Measurements from ENCODE around the gene ERMARD. TPM values are rescaled to one million over a fixed set of nuclear protein-coding genes. Genes with fewer than 3 reads are reported as not detected.
A peak's percentile ranks its signal among the peaks of the same experiment; 100 is the strongest.

The ERMARD gene
- total RNA-seq, 2 donors from 2014 or later: 8.6 to 12.2 TPM

DNA sequence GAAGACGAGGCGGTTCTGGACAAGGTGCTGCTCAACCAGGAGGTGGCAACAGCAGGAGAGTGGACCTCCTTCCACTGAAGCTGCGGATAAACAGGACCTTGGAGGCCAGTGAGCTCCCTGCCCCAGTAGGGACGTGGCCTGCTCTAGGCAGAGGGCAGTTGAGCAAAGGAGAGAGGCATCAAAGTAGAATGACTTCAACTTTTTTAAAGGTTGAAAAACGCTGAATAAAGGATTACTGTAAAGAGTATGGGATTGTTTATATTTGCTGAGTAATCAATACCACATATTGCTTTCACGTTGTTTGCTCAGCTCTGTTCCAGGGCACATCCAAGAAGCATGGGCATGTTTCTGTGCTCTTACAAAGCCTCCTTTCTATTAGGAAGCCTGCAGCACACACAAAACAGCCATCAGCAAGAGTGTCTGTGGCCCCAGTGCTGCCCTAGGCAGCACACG is 48.1 kb downstream of the ERMARD start:
- intact Hi-C loops (cut with DNase I): no loop called here
- H3K4me3 ChIP-seq: no peak overlapping the region
- no peak for ATAC-seq
- no peaks in the 10 kb centered on the region for H3K27me3 ChIP-seq
- H3K36me3 ChIP-seq (replicated peaks in 1 of 2; ENCODE audit: insufficient read depth in 1 of 2, low read depth in 2 of 2): no peaks in the 10 kb centered on the region
- DNase-seq: no peak
- TF ChIP-seq POLR2A (IDR thresholded peaks at IDR 0.05): no peak
- TF ChIP-seq, protein P1, sequence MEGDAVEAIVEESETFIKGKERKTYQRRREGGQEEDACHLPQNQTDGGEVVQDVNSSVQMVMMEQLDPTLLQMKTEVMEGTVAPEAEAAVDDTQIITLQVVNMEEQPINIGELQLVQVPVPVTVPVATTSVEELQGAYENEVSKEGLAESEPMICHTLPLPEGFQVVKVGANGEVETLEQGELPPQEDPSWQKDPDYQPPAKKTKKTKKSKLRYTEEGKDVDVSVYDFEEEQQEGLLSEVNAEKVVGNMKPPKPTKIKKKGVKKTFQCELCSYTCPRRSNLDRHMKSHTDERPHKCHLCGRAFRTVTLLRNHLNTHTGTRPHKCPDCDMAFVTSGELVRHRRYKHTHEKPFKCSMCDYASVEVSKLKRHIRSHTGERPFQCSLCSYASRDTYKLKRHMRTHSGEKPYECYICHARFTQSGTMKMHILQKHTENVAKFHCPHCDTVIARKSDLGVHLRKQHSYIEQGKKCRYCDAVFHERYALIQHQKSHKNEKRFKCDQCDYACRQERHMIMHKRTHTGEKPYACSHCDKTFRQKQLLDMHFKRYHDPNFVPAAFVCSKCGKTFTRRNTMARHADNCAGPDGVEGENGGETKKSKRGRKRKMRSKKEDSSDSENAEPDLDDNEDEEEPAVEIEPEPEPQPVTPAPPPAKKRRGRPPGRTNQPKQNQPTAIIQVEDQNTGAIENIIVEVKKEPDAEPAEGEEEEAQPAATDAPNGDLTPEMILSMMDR (IDR thresholded peaks at IDR 0.05): no peak
- H3K4me1 ChIP-seq: peaks cover 36% of the 10 kb centered on the region
- H3K9me3 ChIP-seq: no peaks in the 10 kb centered on the region
- peak overlapping the region in 3 of 4 donors; percentile 60 to 82 (median 66) for H3K27ac ChIP-seq
- 57 to 61% methylated on average over 7 of the region's 7 CpGs for WGBS, 2 donors

- TF ChIP-seq POLR2A (IDR thresholded peaks at IDR 0.05): no peak
- TF ChIP-seq, protein P1 (IDR thresholded peaks at IDR 0.05): no peak
- H3K4me1 ChIP-seq: peaks cover 36% of the 10 kb centered on the region
- peak overlapping the region; percentile 60 to 82 (median 67) for H3K27ac ChIP-seq
- DNase-seq: no peak
- no peaks in the 10 kb centered on the region for H3K27me3 ChIP-seq
- H3K36me3 ChIP-seq (replicated peaks in 1 of 2; ENCODE audit: insufficient read depth in 1 of 2, low read depth in 2 of 2): no peaks in the 10 kb centered on the region
- peak; percentile 11 for ATAC-seq
- no peak overlapping the region for H3K4me3 ChIP-seq
- no peaks in the 10 kb centered on the region for H3K9me3 ChIP-seq
- 35 to 46% methylated on average over 9 of the region's 9 CpGs for WGBS, 2 donors
- intact Hi-C loops (cut with DNase I): no loop called here
Measured at GRCh38 chr6:169800116-169800667, 48.8 kb downstream of the ERMARD start.

DNA sequence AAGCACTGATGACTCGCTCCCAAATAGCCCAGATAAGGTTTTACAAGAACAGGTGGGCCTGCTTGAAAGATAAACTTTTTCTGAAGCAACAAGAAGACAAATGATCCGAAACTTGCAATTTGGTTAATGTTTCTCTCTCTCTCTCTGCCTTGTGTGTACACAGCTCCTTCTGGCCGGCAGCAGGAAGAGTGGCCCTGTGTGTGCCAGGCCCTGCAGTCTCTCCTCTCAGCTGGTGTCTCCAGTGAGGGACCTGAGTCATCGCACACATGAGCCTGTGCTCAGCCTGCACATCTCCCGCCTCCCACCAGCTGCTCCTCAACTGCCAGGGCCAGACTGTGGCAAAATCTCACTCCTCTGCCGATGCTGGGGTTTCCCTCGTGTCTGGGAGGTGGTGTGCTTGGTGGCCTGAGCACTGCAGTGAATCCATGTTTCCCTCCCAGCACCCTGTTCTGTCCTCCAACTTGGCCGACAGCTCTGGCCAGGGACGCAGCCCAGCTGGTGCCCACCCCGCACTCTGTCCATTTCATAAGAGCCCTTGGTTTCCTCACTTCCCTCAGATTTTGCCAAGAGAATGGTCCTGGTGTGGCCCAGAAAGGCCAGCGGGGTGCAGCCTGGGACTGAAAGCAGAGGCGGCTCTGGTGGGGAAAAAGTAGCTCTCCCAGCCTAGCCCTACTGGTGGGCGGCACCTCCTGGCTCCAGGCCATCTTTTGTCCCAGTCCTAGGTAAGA is 49.4 kb downstream of the ERMARD start:
- ATAC-seq (peak; percentile 87), DNase-seq (peak in 3 of 4 donors; percentile 53 to 72 (median 64))
- TF ChIP-seq, protein P1 (IDR thresholded peaks at IDR 0.05): no peak
- no peak for TF ChIP-seq POLR2A (IDR thresholded peaks at IDR 0.05)
- WGBS, 2 donors: 39 to 47% methylated on average over 12 to 13 of the region's 13 CpGs
- peaks cover 36% of the 10 kb centered on the region for H3K4me1 ChIP-seq
- no peaks in the 10 kb centered on the region for H3K9me3 ChIP-seq
- H3K36me3 ChIP-seq (replicated peaks in 1 of 2; ENCODE audit: insufficient read depth in 1 of 2, low read depth in 2 of 2): no peaks in the 10 kb centered on the region
- H3K4me3 ChIP-seq: no peak overlapping the region
- H3K27me3 ChIP-seq: no peaks in the 10 kb centered on the region
- H3K27ac ChIP-seq: peak overlapping the region; percentile 60 to 82 (median 67)
- intact Hi-C loops (cut with DNase I): no loop called here

DNA sequence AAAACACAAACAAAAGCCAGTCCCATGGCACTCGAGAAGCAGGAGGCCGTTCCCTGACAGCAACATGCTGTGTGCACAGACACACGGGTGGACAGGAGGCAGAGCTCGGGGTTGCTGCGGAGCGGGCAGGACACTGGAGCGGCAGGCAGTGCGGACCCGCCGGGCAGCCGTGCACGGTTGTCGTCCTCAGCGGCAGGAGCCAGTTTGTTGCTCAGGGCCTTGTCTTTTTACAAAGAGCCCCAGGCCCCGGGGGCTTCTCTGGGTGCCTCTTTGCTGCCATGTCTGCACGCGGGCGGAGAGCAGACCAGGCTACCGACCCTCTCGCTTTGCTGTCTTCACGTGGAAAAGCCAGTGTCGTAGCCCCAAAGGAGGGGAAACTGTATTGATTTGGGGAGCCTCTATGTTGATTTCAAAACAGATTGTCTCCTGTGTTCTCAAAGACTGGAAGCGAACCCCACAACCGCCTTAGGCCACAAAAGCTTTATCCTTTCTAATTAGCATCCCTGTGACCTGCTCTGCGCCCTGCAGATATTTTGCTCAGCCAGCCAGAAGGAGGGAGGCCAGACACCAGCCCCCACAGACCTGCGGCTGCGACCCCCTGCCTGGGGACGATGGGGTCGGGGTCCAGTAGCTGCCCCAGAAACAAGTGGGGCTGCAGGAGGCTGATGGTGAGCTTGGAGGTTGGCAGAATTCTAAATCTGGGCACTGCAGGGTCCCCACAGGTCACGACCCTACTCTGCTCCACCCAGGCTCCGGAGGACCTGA is 50.2 kb downstream of the ERMARD start:
- WGBS, 2 donors: 73 to 76% methylated on average over 22 to 31 of the region's 31 CpGs
- no peak overlapping the region for H3K4me3 ChIP-seq
- no peak for TF ChIP-seq POLR2A (IDR thresholded peaks at IDR 0.05)
- peak; percentile 11 for ATAC-seq
- peak overlapping the region; percentile 60 to 82 (median 67) for H3K27ac ChIP-seq
- H3K36me3 ChIP-seq (replicated peaks in 1 of 2; ENCODE audit: insufficient read depth in 1 of 2, low read depth in 2 of 2): no peaks in the 10 kb centered on the region
- DNase-seq: no peak
- H3K4me1 ChIP-seq: peaks cover 36% of the 10 kb centered on the region
- H3K9me3 ChIP-seq: no peaks in the 10 kb centered on the region
- H3K27me3 ChIP-seq: no peaks in the 10 kb centered on the region
- intact Hi-C loops (cut with DNase I): no loop called here

DNA sequence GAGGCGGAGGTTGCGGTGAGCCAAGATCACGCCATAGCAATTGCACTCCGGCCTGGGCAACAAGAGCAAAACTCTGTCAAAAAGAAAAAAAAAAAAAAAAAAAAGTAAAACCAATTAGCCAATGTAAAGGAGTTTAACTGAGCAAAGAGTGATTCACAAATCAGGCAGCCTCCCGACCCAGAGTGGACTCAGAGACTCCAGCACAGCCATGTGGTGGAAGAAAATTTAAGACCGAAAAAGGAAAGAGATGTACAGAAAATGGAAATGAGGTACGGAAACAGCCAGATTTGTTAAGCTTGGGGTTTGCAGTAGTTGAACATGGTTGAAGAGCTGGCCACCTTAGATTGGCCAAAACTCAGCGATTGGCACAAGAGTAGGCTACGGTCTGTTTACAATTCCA is 51.4 kb downstream of the ERMARD start:
- no peaks in the 10 kb centered on the region for H3K27me3 ChIP-seq
- ATAC-seq: no peak
- H3K36me3 ChIP-seq (replicated peaks in 1 of 2; ENCODE audit: insufficient read depth in 1 of 2, low read depth in 2 of 2): no peaks in the 10 kb centered on the region
- H3K4me1 ChIP-seq: peaks cover 36% of the 10 kb centered on the region
- intact Hi-C loops (cut with DNase I): no loop called here
- no peaks in the 10 kb centered on the region for H3K9me3 ChIP-seq
- DNase-seq: no peak
- H3K27ac ChIP-seq: no peak overlapping the region
- H3K4me3 ChIP-seq: no peak overlapping the region
- WGBS, 2 donors: 81 to 89% methylated on average over 9 of the region's 9 CpGs
- TF ChIP-seq POLR2A (IDR thresholded peaks at IDR 0.05): no peak
- TF ChIP-seq, protein P1 (IDR thresholded peaks at IDR 0.05): no peak
